ENCODE results near the gene STX2. TPM values are rescaled to one million over a fixed set of nuclear protein-coding genes. Genes with fewer than 3 reads are reported as not detected.
A peak's percentile ranks its signal among the peaks of the same experiment; 100 is the strongest.

The STX2 gene
- total and polyA plus RNA-seq, 5 donors from 2014 or later: 10.7 to 29.5 (median 11.8) TPM

GRCh38 chr12:130766470-130766869, 72.6 kb downstream of the STX2 start:
- H3K36me3 ChIP-seq (ENCODE audit: control insufficient read depth, insufficient read depth, low read length): no peaks in the 10 kb centered on the region
- Mint-ChIP-seq H3K27me3 (peaks cover 6% of the 10 kb centered on the region), H3K9me3 (peaks cover 0 to 2% (median 0%) of the 10 kb centered on the region in 7 donors), H3K36me3 (no peaks in the 10 kb centered on the region), H3K27ac (no peak overlapping the region), H3K4me1 (peaks cover 0 to 5% (median 2%) of the 10 kb centered on the region in 4 donors), H3K4me3 (no peak overlapping the region)
- no peaks in the 10 kb centered on the region for H3K9me3 ChIP-seq (ENCODE audit: control insufficient read depth in 2 of 2, low read length in 2 of 2)
- peaks cover 7% of the 10 kb centered on the region for H3K4me1 ChIP-seq (ENCODE audit: control insufficient read depth, insufficient read depth, low read length, poor library complexity, severe bottlenecking)
- no peak for ATAC-seq (ENCODE audit: low read depth in 2 of 2)
- no peaks in the 10 kb centered on the region for H3K27me3 ChIP-seq (ENCODE audit: control insufficient read depth, insufficient read depth, low read length)
- H3K27ac ChIP-seq (ENCODE audit: insufficient read depth, low read length, poor library complexity, severe bottlenecking): no peak overlapping the region
- no peak for DNase-seq
- no peak overlapping the region for H3K4me3 ChIP-seq (ENCODE audit: low read depth, low read length)

DNA sequence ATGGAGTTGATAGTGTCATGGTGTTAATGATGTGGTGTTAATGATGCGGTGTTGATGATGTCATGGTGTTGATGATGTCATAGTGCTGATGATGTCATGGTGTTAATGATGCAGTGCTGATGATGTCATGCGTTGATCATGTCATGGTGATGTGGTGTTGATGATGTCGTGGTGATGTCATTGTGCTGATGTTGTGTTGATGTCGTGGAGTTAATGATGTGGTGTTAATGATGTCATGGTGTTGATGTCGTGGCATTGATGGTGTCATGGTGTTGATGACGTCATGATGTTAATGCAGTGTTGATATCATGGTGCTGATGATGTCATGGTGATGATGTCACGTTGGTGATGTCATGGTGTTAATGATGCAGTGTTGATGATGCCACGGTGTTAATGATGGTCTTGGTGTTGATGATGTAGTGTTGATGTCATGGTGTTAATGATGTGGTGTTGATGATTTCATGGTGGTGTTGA, 73.8 kb downstream of the STX2 start:
- ATAC-seq (ENCODE audit: low read depth in 2 of 2) (no peak), DNase-seq (peak in 1 of 3 donors; percentile 28)
- Mint-ChIP-seq H3K9me3 (peaks cover 0 to 2% (median 0%) of the 10 kb centered on the region in 7 donors), H3K27me3 (peaks cover 6% of the 10 kb centered on the region), H3K4me3 (no peak overlapping the region), H3K36me3 (no peaks in the 10 kb centered on the region), H3K27ac (no peak overlapping the region), H3K4me1 (peaks cover 0 to 5% (median 2%) of the 10 kb centered on the region in 4 donors)
- H3K27ac ChIP-seq (ENCODE audit: insufficient read depth, low read length, poor library complexity, severe bottlenecking): no peak overlapping the region
- H3K27me3 ChIP-seq (ENCODE audit: control insufficient read depth, insufficient read depth, low read length): no peaks in the 10 kb centered on the region
- no peaks in the 10 kb centered on the region for H3K36me3 ChIP-seq (ENCODE audit: control insufficient read depth, insufficient read depth, low read length)
- H3K4me1 ChIP-seq (ENCODE audit: control insufficient read depth, insufficient read depth, low read length, poor library complexity, severe bottlenecking): peaks cover 7% of the 10 kb centered on the region
- no peak overlapping the region for H3K4me3 ChIP-seq (ENCODE audit: low read depth, low read length)
- H3K9me3 ChIP-seq (ENCODE audit: control insufficient read depth in 2 of 2, low read length in 2 of 2): no peaks in the 10 kb centered on the region

DNA sequence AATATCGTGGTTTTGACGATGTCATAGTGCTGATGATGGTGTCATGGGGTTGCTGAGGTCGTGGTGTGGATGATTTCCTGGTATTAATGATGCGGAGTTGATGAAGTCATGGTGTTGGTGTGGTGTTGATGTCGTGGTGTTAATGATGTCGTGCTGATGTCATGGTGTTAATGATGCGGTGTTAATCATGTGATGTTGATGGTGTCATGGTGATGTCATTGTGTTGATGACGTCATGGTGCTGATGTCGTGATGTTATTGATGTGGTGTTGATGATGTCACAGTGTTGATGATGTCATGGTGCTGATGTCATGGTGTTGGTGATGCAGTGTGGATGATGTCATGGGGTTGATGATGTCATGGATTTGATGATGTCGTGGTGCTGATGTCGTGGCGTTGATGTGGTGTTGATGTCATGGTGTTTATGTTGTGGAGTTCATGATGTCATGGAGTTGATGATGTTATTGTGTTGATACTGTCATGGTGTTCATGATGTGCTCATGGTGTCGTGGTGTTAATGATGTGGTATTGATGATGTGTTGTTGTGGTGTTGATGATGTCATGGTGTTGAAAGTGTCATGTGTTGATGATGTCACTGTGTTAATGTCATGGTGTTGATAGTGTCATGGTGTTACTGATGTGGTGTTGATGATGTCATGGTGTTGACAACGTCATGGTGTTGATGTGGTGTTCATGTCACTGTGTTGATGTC, 74.4 kb downstream of the STX2 start:
- Histone ChIP-seq H3K4me3 (ENCODE audit: low read depth, low read length) (no peak overlapping the region), H3K9me3 (ENCODE audit: control insufficient read depth in 2 of 2, low read length in 2 of 2) (no peaks in the 10 kb centered on the region), H3K27ac (ENCODE audit: insufficient read depth, low read length, poor library complexity, severe bottlenecking) (no peak overlapping the region), H3K27me3 (ENCODE audit: control insufficient read depth, insufficient read depth, low read length) (no peaks in the 10 kb centered on the region), H3K36me3 (ENCODE audit: control insufficient read depth, insufficient read depth, low read length) (no peaks in the 10 kb centered on the region), H3K4me1 (ENCODE audit: control insufficient read depth, insufficient read depth, low read length, poor library complexity, severe bottlenecking) (peaks cover 7% of the 10 kb centered on the region)
- Mint-ChIP-seq H3K27ac (no peak overlapping the region), H3K36me3 (no peaks in the 10 kb centered on the region), H3K9me3 (peaks cover 0 to 2% (median 0%) of the 10 kb centered on the region in 7 donors), H3K27me3 (peaks cover 6% of the 10 kb centered on the region), H3K4me3 (no peak overlapping the region), H3K4me1 (peaks cover 0 to 5% (median 2%) of the 10 kb centered on the region in 4 donors)
- peak in 2 of 3 donors; percentile 29 to 39 for DNase-seq
- ATAC-seq (ENCODE audit: low read depth in 2 of 2): no peak

GRCh38 chr12:130764073-130764472, 75.0 kb downstream of the STX2 start:
- Mint-ChIP-seq H3K4me1 (peaks cover 0 to 5% (median 2%) of the 10 kb centered on the region in 4 donors), H3K27me3 (peaks cover 6% of the 10 kb centered on the region), H3K27ac (no peak overlapping the region), H3K4me3 (no peak overlapping the region), H3K9me3 (peaks cover 0 to 2% (median 0%) of the 10 kb centered on the region in 7 donors), H3K36me3 (no peaks in the 10 kb centered on the region)
- DNase-seq (peak in 1 of 3 donors; percentile 34), ATAC-seq (ENCODE audit: low read depth in 2 of 2) (no peak)
- Histone ChIP-seq H3K27ac (ENCODE audit: insufficient read depth, low read length, poor library complexity, severe bottlenecking) (no peak overlapping the region), H3K27me3 (ENCODE audit: control insufficient read depth, insufficient read depth, low read length) (no peaks in the 10 kb centered on the region), H3K4me3 (ENCODE audit: low read depth, low read length) (no peak overlapping the region), H3K4me1 (ENCODE audit: control insufficient read depth, insufficient read depth, low read length, poor library complexity, severe bottlenecking) (peaks cover 7% of the 10 kb centered on the region), H3K36me3 (ENCODE audit: control insufficient read depth, insufficient read depth, low read length) (no peaks in the 10 kb centered on the region), H3K9me3 (ENCODE audit: control insufficient read depth in 2 of 2, low read length in 2 of 2) (no peaks in the 10 kb centered on the region)

DNA sequence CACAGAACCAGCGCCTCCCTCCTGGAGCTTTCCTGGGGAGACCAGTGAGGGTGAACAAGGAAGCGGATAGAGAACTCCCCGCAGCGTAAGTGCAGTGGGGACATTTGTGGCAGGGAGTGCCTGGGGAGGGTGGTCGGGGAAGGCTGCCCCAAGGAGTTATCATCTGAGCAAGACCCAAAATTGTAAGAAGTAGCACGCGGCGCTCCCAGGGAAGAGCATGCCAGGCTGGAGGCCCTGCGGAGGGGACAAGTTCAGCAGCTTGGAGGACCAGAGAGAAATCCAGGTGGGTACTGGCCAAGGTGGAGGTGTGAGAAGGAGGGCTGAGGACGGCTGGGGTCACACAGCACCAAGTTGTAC, 76.8 kb downstream of the STX2 start:
- peak overlapping the region; percentile 11 to 61 (median 54) for H3K27ac Mint-ChIP-seq
- H3K9me3 Mint-ChIP-seq: no peaks in the 10 kb centered on the region
- Histone ChIP-seq H3K4me1 (ENCODE audit: control insufficient read depth, insufficient read depth, low read length, poor library complexity, severe bottlenecking) (peaks cover 7% of the 10 kb centered on the region), H3K9me3 (ENCODE audit: control insufficient read depth in 2 of 2, low read length in 2 of 2) (no peaks in the 10 kb centered on the region), H3K27ac (ENCODE audit: insufficient read depth, low read length, poor library complexity, severe bottlenecking) (no peak overlapping the region), H3K4me3 (ENCODE audit: low read depth, low read length) (no peak overlapping the region), H3K36me3 (ENCODE audit: control insufficient read depth, insufficient read depth, low read length) (no peaks in the 10 kb centered on the region), H3K27me3 (ENCODE audit: control insufficient read depth, insufficient read depth, low read length) (no peaks in the 10 kb centered on the region)
- H3K27me3 Mint-ChIP-seq: no peaks in the 10 kb centered on the region
- DNase-seq: no peak
- no peak for ATAC-seq (ENCODE audit: low read depth in 2 of 2)
- H3K36me3 Mint-ChIP-seq: no peaks in the 10 kb centered on the region
- peak overlapping the region in 3 of 4 donors; percentile 61 to 77 (median 64) for H3K4me3 Mint-ChIP-seq
- peaks cover 0 to 5% (median 2%) of the 10 kb centered on the region in 4 donors for H3K4me1 Mint-ChIP-seq

- Mint-ChIP-seq H3K9me3 (no peaks in the 10 kb centered on the region), H3K27me3 (no peaks in the 10 kb centered on the region), H3K36me3 (no peaks in the 10 kb centered on the region), H3K27ac (peak overlapping the region; percentile 54 to 62 (median 61)), H3K4me3 (peak overlapping the region; percentile 29 to 77 (median 62)), H3K4me1 (peaks cover 0 to 5% (median 2%) of the 10 kb centered on the region in 4 donors)
- no peaks in the 10 kb centered on the region for H3K36me3 ChIP-seq (ENCODE audit: control insufficient read depth, insufficient read depth, low read length)
- H3K27ac ChIP-seq (ENCODE audit: insufficient read depth, low read length, poor library complexity, severe bottlenecking): no peak overlapping the region
- DNase-seq: peak; percentile 33 to 51 (median 50)
- H3K9me3 ChIP-seq (ENCODE audit: control insufficient read depth in 2 of 2, low read length in 2 of 2): no peaks in the 10 kb centered on the region
- H3K27me3 ChIP-seq (ENCODE audit: control insufficient read depth, insufficient read depth, low read length): no peaks in the 10 kb centered on the region
- no peak overlapping the region for H3K4me3 ChIP-seq (ENCODE audit: low read depth, low read length)
- peak; percentile 29 to 41 for ATAC-seq (ENCODE audit: low read depth in 2 of 2)
- peaks cover 7% of the 10 kb centered on the region for H3K4me1 ChIP-seq (ENCODE audit: control insufficient read depth, insufficient read depth, low read length, poor library complexity, severe bottlenecking)
Measured at GRCh38 chr12:130761537-130762318, 77.3 kb downstream of the STX2 start.

GRCh38 chr12:130754234-130754901, 84.7 kb downstream of the STX2 start:
- H3K4me3 ChIP-seq (ENCODE audit: low read depth, low read length): no peak overlapping the region
- no peak for DNase-seq
- H3K4me3 Mint-ChIP-seq: peak overlapping the region in 2 of 4 donors; percentile 52 to 65

More at GRCh38 chr12:130754234-130754901, 84.7 kb downstream of the STX2 start:
- H3K27me3 ChIP-seq (ENCODE audit: control insufficient read depth, insufficient read depth, low read length): no peaks in the 10 kb centered on the region
- no peaks in the 10 kb centered on the region for H3K36me3 Mint-ChIP-seq
- H3K9me3 Mint-ChIP-seq: peaks cover 0 to 21% (median 5%) of the 10 kb centered on the region in 7 donors
- H3K36me3 ChIP-seq (ENCODE audit: control insufficient read depth, insufficient read depth, low read length): no peaks in the 10 kb centered on the region
- peaks cover 7 to 16% of the 10 kb centered on the region in 2 experiments for H3K9me3 ChIP-seq (ENCODE audit: control insufficient read depth in 2 of 2, low read length in 2 of 2)
- peak overlapping the region; percentile 62 for H3K27ac ChIP-seq (ENCODE audit: insufficient read depth, low read length, poor library complexity, severe bottlenecking)
- ATAC-seq (ENCODE audit: low read depth in 2 of 2): no peak
- peak overlapping the region; percentile 90 to 94 (median 94) for H3K27ac Mint-ChIP-seq
- no peaks in the 10 kb centered on the region for H3K4me1 ChIP-seq (ENCODE audit: control insufficient read depth, insufficient read depth, low read length, poor library complexity, severe bottlenecking)
- no peaks in the 10 kb centered on the region for H3K27me3 Mint-ChIP-seq
- peaks cover 0 to 11% (median 7%) of the 10 kb centered on the region in 4 donors for H3K4me1 Mint-ChIP-seq

Measured in CD4-positive, CD25-positive, alpha-beta regulatory T cell (primary cell).